Loucy (cell line): ENCODE measurements around the gene ADIRF.
"Not testable (repeated sequence)": the region's sequence is repeated elsewhere in the genome, so short reads cannot be mapped to it uniquely, and the experiment has no call there.

Experiments
- H2AFZ ChIP-seq: fragments of 200-600 bp; sonication (generic); 2 replicates; pipeline ENCODE4 v1.6.0; 2016; ENCODE audit warnings: antibody characterized with exemption, mild to moderate bottlenecking, low read length, moderate library complexity
- H3F3A ChIP-seq: fragments of 200-600 bp; 2 replicates; pipeline ENCODE4 v1.6.0; 2016; ENCODE audit warnings: antibody characterized with exemption, low read depth, mild to moderate bottlenecking
- H3K27me3 ChIP-seq: fragments of 200-600 bp; sonication (generic); 2 replicates; pipeline ENCODE4 v1.6.1; 2014; ENCODE audit warnings: low read length, mild to moderate bottlenecking; ENCODE audit not compliant: insufficient read depth, poor library complexity, severe bottlenecking
- H3K36me3 ChIP-seq: fragments of 200-600 bp; sonication (generic); 2 replicates; pipeline ENCODE4 v1.6.1; 2016; ENCODE audit warnings: low read length; ENCODE audit not compliant: insufficient read depth
- H3K4me1 ChIP-seq: fragments of 200-600 bp; sonication (generic); 2 replicates; pipeline ENCODE4 v1.5.1; 2014; ENCODE audit warnings: low read length, mild to moderate bottlenecking; ENCODE audit not compliant: insufficient read depth, poor library complexity, severe bottlenecking
- H3K4me2 ChIP-seq: fragments of 200-600 bp; sonication (generic); 2 replicates; pipeline ENCODE4 v1.6.0; 2014; ENCODE audit warnings: antibody characterized with exemption, low read length, low read depth, mild to moderate bottlenecking; ENCODE audit not compliant: poor library complexity, severe bottlenecking
- H3K4me3 ChIP-seq: fragments of 200-600 bp; sonication (generic); 2 replicates; pipeline ENCODE4 v1.5.1; 2014; ENCODE audit warnings: low read length, mild to moderate bottlenecking, mixed read lengths; ENCODE audit not compliant: poor library complexity, severe bottlenecking
- H3K79me2 ChIP-seq: fragments of 200-600 bp; sonication (generic); 2 replicates; pipeline ENCODE4 v1.6.1; 2014; ENCODE audit warnings: low read length; ENCODE audit not compliant: insufficient read depth
- H3K9ac ChIP-seq: fragments of 200-600 bp; sonication (generic); 2 replicates; pipeline ENCODE4 v1.6.0; 2014; ENCODE audit warnings: mild to moderate bottlenecking, low read depth, low read length, moderate library complexity; ENCODE audit not compliant: poor library complexity, severe bottlenecking
- H3K9me2 ChIP-seq: fragments of 200-600 bp; sonication (generic); replicated peaks from 2 replicates; pipeline ENCODE4 v1.6.1; 2016; ENCODE audit warnings: low read depth, low read length, mixed read lengths
- H3K9me3 ChIP-seq: fragments of 200-600 bp; sonication (generic); 2 replicates; pipeline ENCODE4 v1.6.1; 2014; ENCODE audit warnings: mild to moderate bottlenecking, antibody characterized with exemption, low read length, low read depth; ENCODE audit not compliant: insufficient read depth
- H4K20me1 ChIP-seq: fragments of 200-600 bp; sonication (generic); 2 replicates; pipeline ENCODE4 v1.6.0; 2014; ENCODE audit warnings: antibody characterized with exemption, low read length, mild to moderate bottlenecking; ENCODE audit not compliant: insufficient read depth, poor library complexity, severe bottlenecking
- CTCF ChIP-seq: fragments of 200-600 bp; sonication (generic); conservative IDR thresholded peaks from 2 replicates; pipeline ENCODE4 v1.5.1; 2014; ENCODE audit warnings: mild to moderate bottlenecking, antibody characterized with exemption, low read length
- EZH2phosphoT487 ChIP-seq: fragments of 200-600 bp; IDR thresholded peaks from 2 replicates; pipeline ENCODE4 v1.6.1; 2018; ENCODE audit warnings: antibody characterized with exemption, mild to moderate bottlenecking, moderate library complexity, borderline replicate concordance

The ADIRF gene

DNA sequence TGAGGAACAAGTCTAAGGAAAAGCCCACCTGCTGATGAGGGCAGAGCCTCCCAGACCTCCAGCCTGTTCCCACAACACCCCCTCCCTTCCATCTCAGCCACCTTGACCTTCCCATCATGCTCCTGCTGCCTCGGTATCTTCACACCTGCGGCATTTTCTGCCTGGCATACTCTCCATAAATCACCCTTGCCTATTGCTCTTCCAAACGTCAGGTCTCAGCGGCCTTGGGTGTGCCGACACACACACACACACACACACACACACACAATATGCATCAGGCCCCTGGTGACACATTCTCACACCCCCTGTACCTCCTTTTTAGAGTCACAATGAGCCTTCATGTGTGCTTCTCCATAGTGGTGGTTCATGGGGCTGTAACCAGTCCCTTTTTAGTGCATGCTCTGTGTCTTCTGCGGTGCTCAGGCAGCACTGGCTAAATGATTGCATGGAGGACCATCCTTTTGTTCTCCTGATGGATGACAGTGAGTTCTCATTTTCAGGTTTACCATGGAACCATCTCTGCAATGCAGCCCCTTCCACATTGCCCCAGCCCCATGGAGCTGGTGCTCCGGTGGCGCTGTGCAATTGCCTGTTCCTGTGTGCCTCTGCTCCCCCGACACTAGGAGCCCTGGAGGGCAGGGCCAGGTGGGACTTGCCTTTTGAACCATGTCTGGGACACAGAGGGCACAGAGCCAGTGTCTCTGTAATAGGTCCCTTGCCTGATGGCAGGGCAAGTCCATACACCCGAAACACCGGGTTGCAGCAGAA lies 4.5 kb downstream of the ADIRF start:
- no peaks in the 10 kb centered on the region for H3K4me1 ChIP-seq
- TF ChIP-seq EZH2phosphoT487 (no peak), CTCF (no peak)
- no peaks in the 10 kb centered on the region for H3K27me3 ChIP-seq
- H3K4me3 ChIP-seq, result no peak overlapping the region
- no peaks in the 10 kb centered on the region for H3K9me2 ChIP-seq
- no peaks in the 10 kb centered on the region for H3K9me3 ChIP-seq
- no peak overlapping the region for H2AFZ ChIP-seq
- no peaks in the 10 kb centered on the region for H3F3A ChIP-seq
- no peaks in the 10 kb centered on the region for H3K36me3 ChIP-seq
- no peak overlapping the region for H3K9ac ChIP-seq
- H3K4me2 ChIP-seq, result no peak overlapping the region
- H3K79me2 ChIP-seq, result no peaks in the 10 kb centered on the region
- H4K20me1 ChIP-seq, result no peaks in the 10 kb centered on the region

DNA sequence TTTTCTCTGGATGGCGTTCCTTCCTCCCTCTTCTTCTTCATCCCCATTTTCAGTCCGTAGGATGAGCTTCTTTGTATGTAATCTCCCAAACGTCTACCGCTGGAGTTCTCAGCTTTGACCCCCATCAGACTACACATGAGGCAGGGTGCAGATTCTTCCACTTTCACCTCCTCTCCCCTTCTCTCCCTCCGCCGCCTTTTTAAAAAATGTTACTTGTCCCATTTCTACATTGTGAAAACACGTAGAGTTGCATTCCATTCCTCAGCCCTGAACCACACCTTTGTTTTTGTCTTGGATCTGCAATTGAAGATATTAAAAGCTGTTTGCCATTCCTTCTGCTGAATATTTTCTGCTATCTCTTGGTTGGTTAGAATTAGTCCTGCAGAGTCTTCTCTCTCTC lies 6.2 kb downstream of the ADIRF start:
- Histone ChIP-seq H3K9ac (no peak overlapping the region), H3K27me3 (no peaks in the 10 kb centered on the region), H3K36me3 (no peaks in the 10 kb centered on the region), H3F3A (no peaks in the 10 kb centered on the region), H3K9me3 (no peaks in the 10 kb centered on the region), H4K20me1 (no peaks in the 10 kb centered on the region), H2AFZ (no peak overlapping the region), H3K4me2 (no peak overlapping the region), H3K79me2 (no peaks in the 10 kb centered on the region), H3K9me2 (no peaks in the 10 kb centered on the region), H3K4me3 (no peak overlapping the region), H3K4me1 (no peaks in the 10 kb centered on the region)
- no peak for TF ChIP-seq CTCF
- no peak for TF ChIP-seq EZH2phosphoT487

GRCh38 chr10:86976362-86977056 lies 8.2 kb downstream of the ADIRF start:
- Histone ChIP-seq H3K9ac (no peak overlapping the region), H4K20me1 (no peaks in the 10 kb centered on the region), H3K27me3 (no peaks in the 10 kb centered on the region), H3K4me2 (no peak overlapping the region), H3K36me3 (no peaks in the 10 kb centered on the region), H3K79me2 (no peaks in the 10 kb centered on the region), H3K9me3 (no peaks in the 10 kb centered on the region), H3K4me3 (no peak overlapping the region), H3K4me1 (no peaks in the 10 kb centered on the region), H2AFZ (no peak overlapping the region), H3K9me2 (no peaks in the 10 kb centered on the region), H3F3A (no peaks in the 10 kb centered on the region)
- TF ChIP-seq CTCF (no peak), EZH2phosphoT487 (no peak)

- H3K27me3 ChIP-seq, H3K36me3 ChIP-seq, H3K4me2 ChIP-seq, H2AFZ ChIP-seq, H4K20me1 ChIP-seq, H3K79me2 ChIP-seq, H3K4me3 ChIP-seq, H3K4me1 ChIP-seq, H3K9me3 ChIP-seq, H3K9ac ChIP-seq, H3K9me2 ChIP-seq, H3F3A ChIP-seq: not testable (repeated sequence)
These were observed 10.2 kb downstream of the ADIRF start for GRCh38 chr10:86978457-86978856.
